Bronchial epithelial cell (primary cell): ENCODE results near the gene PRRT3. TPM values are rescaled to one million over a fixed set of nuclear protein-coding genes. Genes with fewer than 3 reads are reported as not detected.

Source experiments
- DNase-seq: peaks from one replicate; pipeline ENCODE4 v3.0.0-alpha.2; 2010; ENCODE audit warnings: low read depth
- FAIRE-seq: peaks from 2 replicates; lab custom pipeline; 2011; peaks lifted over from hg19 to GRCh38; lab: Jason Lieb, UNC
- H3K27me3 ChIP-seq: 2 replicates; pipeline ENCODE4 v1.5.1; 2011; ENCODE audit warnings: low read length; ENCODE audit not compliant: control insufficient read depth, insufficient read depth
- H3K36me3 ChIP-seq: 2 replicates; pipeline ENCODE4 v1.5.1; 2011; ENCODE audit warnings: low read length; ENCODE audit not compliant: control insufficient read depth, insufficient read depth
- H3K4me3 ChIP-seq: 2 replicates; pipeline ENCODE4 v1.5.1; 2011; ENCODE audit warnings: mild to moderate bottlenecking, low read depth, low read length, control low read depth
- total RNA-seq: library from RNA; depleted of rRNA; stranded (reverse); fragments of >200 nt; gene quantifications from 2 replicates; pipeline ENCODE4 v1.2.1, GENCODE V29; 2014
- TF ChIP-seq, protein P1 (sequence below): IDR thresholded peaks from 2 replicates; pipeline ENCODE4 v1.5.1; 2011; ENCODE audit warnings: mild to moderate bottlenecking, moderate library complexity, low read length, control low read depth, inconsistent platforms; ENCODE audit not compliant: insufficient read depth, severe bottlenecking

The PRRT3 gene
- total RNA-seq, 1 donor from 2014 or later: 0.26 TPM

- no peaks in the 10 kb centered on the region for H3K36me3 ChIP-seq
- H3K27me3 ChIP-seq: no peaks in the 10 kb centered on the region
- TF ChIP-seq, protein P1, sequence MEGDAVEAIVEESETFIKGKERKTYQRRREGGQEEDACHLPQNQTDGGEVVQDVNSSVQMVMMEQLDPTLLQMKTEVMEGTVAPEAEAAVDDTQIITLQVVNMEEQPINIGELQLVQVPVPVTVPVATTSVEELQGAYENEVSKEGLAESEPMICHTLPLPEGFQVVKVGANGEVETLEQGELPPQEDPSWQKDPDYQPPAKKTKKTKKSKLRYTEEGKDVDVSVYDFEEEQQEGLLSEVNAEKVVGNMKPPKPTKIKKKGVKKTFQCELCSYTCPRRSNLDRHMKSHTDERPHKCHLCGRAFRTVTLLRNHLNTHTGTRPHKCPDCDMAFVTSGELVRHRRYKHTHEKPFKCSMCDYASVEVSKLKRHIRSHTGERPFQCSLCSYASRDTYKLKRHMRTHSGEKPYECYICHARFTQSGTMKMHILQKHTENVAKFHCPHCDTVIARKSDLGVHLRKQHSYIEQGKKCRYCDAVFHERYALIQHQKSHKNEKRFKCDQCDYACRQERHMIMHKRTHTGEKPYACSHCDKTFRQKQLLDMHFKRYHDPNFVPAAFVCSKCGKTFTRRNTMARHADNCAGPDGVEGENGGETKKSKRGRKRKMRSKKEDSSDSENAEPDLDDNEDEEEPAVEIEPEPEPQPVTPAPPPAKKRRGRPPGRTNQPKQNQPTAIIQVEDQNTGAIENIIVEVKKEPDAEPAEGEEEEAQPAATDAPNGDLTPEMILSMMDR: no peak
- no peak overlapping the region for H3K4me3 ChIP-seq
- no peak for FAIRE-seq
- no peak for DNase-seq
These were observed 1.1 kb downstream of the PRRT3 start for GRCh38 chr3:9951126-9951525.

DNA sequence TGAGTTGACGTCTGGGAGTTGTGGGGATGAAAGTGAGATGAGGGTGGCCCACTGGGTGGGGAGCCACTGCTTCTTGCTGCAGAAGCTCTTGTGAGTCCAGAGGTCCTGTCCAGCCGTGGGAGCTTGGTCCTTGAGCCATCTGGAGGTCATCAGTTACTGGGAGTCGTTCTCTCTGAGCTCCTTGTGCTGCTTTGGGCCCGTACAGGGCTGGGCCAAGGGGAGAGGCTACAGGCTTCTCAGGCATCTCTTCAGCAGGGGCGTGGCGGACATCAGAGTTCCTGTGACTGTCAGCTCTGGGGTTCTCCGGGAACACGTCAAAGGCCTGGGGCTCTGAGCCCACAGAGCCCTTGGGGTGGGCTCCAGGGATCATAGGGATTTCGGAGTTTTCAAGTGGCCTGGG lies 2.6 kb downstream of the PRRT3 start:
- no peak for DNase-seq
- Histone ChIP-seq H3K4me3 (no peak overlapping the region), H3K27me3 (no peaks in the 10 kb centered on the region), H3K36me3 (no peaks in the 10 kb centered on the region)
- TF ChIP-seq, protein P1: no peak
- FAIRE-seq: no peak

DNA sequence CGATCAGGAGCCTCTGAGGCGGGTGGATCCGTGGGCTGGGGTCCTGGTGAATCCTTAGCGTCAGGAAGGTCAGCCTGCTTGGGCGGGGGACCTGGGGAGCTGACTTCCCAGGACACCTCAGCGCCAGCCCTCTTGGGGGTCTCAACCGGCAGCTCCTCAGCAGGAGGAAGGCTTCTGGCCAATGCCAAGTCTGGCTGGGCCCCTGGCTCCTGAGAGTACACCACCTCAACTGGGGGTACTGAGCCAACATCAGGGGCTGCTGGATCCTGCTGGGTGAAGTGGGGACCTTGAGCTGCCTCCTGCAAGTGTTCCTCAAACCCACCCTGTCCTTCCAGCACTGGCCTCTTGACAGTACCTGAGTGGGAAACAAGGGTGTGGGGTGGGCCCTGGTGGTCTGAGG lies 3.1 kb downstream of the PRRT3 start:
- no peak for FAIRE-seq

DNA sequence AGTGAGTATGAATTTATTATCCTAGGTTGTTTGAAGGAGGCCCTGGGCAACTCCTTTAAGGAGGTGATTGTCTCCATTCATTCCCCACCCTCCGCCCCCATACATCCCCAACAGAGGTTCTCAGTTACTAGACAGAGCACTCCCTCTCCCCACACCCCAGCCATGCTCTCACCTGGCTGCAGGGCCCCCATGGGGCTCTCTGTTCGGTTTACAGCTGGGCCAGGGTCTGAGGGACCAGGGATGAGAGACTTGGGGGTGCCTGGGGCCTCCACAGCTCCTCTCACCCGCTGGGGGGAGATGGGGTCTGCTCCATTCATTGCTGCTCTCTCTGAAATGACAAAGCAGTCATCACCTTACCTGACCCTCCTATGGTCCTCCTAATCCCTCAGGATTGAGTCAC lies 3.6 kb downstream of the PRRT3 start:
- FAIRE-seq: no peak
- TF ChIP-seq, protein P1: no peak
- H3K4me3 ChIP-seq: no peak overlapping the region
- H3K36me3 ChIP-seq: no peaks in the 10 kb centered on the region
- no peaks in the 10 kb centered on the region for H3K27me3 ChIP-seq
- no peak for DNase-seq

More for the DNA sequence above, 3.1 kb downstream of the PRRT3 start:
- Histone ChIP-seq H3K4me3 (no peak overlapping the region), H3K36me3 (no peaks in the 10 kb centered on the region), H3K27me3 (no peaks in the 10 kb centered on the region)
- TF ChIP-seq, protein P1: no peak
- DNase-seq: no peak

- TF ChIP-seq, protein P1: peak; percentile 84
- DNase-seq (peak; percentile 51), FAIRE-seq (no peak)
- no peaks in the 10 kb centered on the region for H3K36me3 ChIP-seq
- H3K4me3 ChIP-seq: peak overlapping the region; percentile 59
- no peaks in the 10 kb centered on the region for H3K27me3 ChIP-seq
These were observed 4.9 kb downstream of the PRRT3 start for GRCh38 chr3:9947025-9947995.
